ENCODE results near the gene INSIG2.

- TF ChIP-seq EZH2 (IDR thresholded peaks at IDR 0.05) (no peak), CTCF (IDR thresholded peaks at IDR 0.05) (no peak)
Observed at GRCh38 chr2:118150294-118150693, 62.0 kb downstream of the INSIG2 start.

All from neural progenitor cell (in vitro differentiated cells).